Measurements from ENCODE around the gene BRD9. TPM values are rescaled to one million over a fixed set of nuclear protein-coding genes. Genes with fewer than 3 reads are reported as not detected.
"Not testable (repeated sequence)": the region's sequence is repeated elsewhere in the genome, so short reads cannot be mapped to it uniquely, and the experiment has no call there.

BRD9 gene
- total RNA-seq, 2 donors from 2014 or later: 26.8 to 39.3 TPM

DNA sequence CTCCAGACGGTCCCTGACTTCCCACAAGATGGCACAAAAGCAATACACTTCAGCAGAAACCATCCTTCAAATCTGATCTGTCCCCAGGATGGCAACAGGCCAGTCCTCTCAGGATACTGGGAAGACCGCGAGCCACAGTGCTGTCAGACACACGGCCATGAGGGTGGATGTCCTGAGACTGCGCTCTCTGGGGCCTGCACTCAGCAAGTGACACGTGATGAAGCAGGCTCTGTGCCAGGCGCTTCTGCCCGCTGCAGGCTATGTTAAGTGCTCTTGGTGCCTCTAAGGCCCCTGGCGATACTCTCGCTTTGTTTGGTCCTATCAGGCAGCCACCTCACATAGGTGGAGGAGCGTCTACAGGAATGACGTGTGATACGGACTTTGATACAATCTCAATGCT is 7.1 kb downstream of the BRD9 start:
- DNase-seq (peak; percentile 77), ATAC-seq (peak; percentile 89 to 95)
- intact Hi-C loops (cut with DNase I): no loop called here

DNA sequence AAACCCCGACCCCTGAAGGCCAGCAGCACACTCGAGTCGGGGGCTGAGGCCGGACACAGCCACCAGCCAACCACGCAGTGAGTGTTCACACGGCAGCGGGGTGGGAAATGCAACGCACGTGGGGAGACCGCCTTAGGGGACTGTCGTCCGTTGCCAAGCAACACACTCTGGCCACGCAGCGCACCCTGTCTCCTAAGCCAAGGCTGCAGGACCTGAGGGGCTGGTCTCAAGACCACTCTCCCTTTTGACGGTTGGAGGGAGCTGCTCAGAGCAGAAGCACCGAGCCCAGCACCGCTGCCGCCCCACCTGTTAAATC is 7.5 kb downstream of the BRD9 start:
- ATAC-seq (no peak), DNase-seq (no peak)
- intact Hi-C loops (cut with DNase I): no loop called here

DNA sequence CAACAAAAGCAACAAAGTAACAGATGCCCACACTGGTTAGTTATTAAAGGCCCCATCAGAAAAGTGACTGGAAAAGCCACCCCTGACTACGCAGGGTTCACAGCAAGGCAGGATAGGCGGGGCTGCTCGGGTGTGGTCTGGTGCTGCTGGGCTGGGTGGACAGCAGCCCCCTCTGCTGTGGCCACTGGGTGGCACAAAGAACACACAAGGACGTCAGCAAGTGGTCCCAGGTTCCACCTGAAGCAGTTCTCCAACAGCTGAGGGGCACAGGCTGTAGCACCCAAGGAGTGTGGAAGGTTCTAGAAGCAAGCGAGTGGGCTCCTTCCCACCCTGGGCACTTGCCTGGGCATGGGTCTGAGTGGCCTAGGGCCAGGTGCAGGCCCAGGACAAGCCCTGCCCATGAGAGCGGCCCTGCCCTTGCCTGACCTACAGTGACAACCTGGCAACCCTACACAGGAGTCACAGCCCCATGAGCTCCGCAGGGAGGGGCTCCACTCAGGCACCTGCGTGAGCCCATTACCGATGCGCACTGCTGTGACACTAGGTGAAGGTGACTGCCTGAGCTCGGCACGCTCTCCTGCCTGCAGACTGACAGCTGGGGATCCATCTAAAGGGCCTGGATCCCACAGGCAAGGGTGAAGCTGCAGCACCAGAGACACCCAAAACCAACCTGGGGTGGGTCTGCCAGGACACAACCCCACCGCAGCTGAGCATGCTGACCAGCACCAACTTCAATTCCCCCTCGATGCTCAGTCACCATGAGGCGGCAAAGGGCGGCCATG is 8.1 kb downstream of the BRD9 start:
- intact Hi-C loops (cut with DNase I): no loop called here
- ATAC-seq (no peak), DNase-seq (no peak)

DNA sequence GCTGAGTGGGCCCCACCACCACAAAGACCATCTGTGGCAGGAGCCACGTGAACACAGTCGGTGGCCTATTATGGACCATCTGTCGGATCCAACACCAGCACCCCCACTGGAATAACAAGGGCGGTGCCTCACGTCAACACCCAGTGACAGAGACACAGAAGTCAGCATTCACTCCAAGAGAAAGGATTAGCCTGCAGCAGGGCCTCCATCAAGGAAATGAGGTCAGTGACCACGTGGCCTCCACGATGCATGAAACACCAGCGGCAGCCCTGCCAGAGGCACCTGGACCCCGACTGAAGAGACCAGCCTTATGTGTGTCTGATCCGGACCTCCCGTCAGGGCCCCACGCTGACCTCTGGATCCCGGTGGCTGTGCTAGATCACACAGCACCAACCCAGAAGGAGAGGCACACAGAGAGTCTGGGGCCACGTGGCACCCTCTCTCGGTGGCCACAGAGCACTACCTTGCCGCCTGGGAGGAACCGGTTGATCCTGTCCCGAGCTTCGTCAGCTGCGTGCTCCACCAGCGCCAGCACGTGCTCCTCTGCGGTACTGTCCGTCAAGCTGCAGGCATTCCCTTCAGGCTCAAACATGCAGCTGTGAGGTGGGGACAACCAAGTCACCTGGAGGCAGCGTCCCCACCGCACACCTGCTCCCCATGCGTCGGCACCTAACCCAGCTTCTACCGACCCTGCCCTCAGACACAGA is 9.0 kb downstream of the BRD9 start:
- DNase-seq (no peak), ATAC-seq (no peak)
- intact Hi-C loops (cut with DNase I): no loop called here

DNA sequence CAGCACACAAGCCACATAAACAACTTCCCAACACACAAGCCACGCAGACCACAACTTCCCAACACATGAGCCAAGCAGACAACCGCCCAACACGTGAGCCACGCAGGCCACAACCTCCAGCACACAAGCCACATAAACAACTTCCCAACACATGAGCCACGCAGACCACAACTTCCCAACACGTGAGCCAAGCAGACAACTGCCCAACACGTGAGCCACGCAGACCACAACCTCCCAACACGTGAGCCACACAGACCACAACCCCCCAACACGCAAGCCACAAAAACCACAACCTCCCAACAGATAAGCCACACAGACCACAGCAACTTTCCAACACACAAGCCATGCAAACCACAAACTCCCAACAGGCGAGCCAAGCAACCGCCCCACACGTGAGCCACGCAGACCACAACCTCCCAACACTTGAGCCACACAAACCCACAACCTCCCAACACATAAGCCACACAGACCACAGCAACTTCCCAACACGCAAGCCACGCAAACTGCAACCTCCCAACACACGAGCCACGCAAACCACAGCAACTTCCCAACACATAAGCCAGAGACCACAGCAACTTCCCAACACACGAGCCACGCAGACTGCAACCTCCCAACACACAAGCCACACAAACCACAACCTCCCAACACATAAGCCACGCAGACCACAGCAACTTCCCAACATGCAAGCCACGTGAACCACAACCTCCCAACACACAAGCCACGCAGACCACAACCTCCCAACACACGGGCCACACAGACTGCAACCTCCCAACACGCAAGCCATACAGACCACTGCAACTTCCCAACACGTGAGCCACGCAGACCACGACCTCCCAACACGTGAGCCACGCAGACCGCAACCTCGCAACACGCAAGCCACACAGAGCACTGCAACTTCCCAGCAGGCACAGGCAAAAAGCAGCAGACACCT is 10.1 kb downstream of the BRD9 start:
- no peak for DNase-seq
- intact Hi-C loops (cut with DNase I): no loop called here

DNA sequence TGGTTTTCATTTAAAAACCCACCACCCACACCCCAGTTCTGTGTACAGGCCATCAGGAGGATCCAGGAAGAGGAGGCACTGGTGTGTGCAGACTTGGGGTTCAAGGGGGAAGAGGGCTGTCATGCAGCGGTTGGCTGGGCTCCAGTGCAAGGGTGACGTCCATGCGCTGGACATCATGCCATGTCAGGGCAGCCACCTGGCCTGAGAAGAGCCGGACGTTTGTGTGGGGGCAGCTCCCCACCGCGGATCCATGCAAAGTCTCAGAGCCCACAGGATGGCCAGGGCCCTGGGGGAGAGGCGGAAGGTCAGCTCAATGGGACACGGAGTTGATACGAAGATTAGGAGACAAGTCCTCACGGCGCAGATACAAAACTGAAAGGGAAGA is 11.1 kb downstream of the BRD9 start:
- intact Hi-C loops (cut with DNase I): no loop called here
- no peak for ATAC-seq
- no peak for DNase-seq

More for the DNA sequence above, 10.1 kb downstream of the BRD9 start:
- no peak for ATAC-seq

DNA sequence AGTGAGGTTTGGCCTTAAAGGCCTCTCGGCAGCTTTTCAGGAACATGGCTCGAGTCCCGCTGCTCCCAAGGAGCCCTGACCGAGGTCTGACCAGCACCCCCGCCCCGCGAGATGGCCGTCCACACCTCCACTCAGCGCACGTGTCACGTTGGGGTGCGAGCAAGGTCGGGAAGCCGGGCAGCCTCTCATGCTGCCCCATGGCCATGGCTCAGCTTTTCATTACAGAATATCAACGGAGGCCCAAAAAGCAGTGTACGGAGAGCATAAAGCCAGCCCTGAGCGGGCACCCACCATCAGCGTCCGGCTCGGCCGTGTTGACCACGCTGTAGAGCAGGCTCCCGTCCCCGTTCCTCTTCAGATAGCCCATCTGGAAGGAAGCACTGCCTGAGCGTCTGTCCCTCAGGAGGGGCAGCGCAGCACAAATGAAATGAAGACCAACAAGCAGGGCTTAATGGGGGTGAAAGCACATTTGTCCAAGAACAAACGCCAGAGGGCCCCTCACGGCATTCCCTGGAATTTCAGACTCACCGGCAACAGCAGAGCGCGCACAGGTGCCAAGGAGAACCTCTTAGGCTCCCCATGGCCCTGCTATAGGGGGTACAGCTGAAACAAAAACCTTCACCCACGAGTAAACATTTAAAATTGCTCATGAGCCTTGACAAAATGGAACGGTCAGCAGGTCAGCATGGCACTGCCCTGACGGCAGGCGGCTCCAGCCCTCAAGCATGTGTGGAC is 11.6 kb downstream of the BRD9 start:
- DNase-seq (no peak), ATAC-seq (no peak)
- intact Hi-C loops (cut with DNase I): no loop called here

DNA sequence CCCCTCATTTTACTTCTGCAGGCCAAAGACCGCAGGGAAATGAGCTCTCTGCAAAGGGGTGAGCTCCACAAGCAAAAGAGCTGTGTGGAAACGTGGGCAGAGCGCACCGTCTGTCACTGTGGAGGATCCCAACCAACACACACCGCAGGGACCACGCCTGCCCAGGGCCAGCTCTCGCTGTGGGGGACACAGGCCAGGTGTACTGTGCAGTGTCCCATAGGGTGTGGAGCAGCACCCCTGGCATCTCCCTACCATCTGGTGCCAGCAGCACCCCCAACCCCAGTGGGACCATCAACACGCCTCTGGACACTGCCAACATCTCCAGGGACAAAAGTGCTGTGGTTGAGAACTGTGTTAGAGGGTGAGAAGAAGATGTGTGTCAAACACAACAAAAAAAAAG is 13.9 kb downstream of the BRD9 start:
- DNase-seq; intact Hi-C loops (cut with DNase I): not testable (repeated sequence)
- ATAC-seq: peak in 1 of 2 donors; percentile 11

DNA sequence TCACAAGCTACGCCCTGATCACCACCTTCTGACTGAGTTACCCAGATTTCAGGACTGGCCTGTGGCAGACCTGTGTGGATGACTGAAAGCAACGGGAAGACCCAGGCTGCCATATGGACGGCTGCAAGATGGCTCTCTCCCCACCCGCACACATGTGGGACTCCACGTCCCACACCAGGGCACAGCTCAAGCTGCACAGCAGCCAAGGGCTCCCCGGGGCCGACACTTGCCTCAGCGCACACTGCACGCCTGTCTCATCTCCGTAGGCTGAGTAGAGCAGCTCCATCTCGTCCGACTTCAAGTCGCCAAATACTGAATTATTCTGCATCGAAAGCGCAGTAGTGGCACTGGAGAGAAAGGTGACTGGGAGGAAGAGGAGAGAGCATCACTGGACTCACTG is 14.5 kb downstream of the BRD9 start:
- ATAC-seq: no peak
- intact Hi-C loops (cut with DNase I): no loop called here
- DNase-seq: no peak

DNA sequence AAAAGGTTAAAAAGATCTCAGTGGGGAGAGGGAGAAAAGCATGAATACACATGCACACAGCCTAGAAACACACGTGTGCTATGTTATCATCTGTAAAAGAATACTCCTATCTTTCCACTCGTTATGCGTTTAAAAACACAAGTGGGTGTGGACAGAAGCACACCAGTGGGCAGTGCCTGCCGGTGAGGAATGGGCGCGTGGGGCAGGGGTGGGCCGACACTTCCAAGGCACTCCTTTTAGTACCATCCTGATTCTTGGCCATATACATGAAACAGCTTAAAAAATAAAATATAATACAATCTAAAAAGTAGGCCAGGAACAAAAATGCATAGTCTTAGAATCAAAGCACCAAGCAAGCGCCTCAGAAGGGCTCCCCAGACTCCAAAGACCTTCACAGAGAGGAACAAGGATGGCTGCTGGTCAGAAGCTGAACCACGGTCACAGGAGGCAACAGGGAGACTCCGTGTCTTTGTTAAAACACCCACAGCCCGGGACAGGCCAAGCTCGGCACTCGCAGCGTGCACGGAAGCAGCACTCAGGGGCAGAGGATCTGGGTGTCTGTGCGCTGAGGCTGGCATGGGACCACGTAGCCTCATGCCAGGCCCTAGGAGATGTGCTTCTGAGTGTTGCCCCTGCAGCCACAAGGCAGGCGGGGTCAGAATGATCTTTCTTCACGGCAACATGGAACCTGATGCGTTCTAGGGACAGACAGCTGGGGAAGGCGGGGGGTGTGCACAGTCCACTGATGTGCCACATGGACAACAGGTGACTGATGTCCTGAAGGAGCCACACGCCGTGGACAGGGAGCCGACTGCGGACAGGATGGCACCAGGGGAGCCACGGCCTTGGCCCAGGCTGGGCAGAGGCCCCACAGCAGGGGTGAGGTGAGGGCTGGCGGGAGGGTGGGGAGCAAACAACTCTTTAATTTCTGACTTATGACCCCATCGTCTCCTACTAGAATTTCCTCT is 15.9 kb downstream of the BRD9 start:
- ATAC-seq (no peak), DNase-seq (no peak)
- intact Hi-C loops (cut with DNase I): no loop called here

DNA sequence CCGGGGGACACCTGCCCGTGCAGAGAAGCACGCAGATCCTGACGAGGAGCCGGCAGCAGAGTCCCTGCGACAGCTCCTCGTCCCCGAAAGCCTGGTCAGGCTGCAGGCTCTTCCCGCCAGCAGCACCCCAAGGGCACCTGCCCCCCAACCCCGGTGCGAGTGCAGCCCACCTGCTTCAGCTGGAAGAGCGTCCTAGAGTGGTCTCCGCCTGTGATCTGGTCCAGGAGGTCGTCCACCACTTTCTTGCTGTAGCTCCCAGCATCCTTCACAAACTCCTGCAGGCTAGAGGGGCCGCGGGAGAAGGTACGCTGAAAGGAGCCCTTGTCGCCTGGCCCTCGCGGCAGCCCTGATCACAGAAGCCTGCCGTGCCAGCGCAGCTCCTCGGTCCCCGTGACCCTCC is 16.7 kb downstream of the BRD9 start:
- DNase-seq (no peak), ATAC-seq (no peak)
- intact Hi-C loops (cut with DNase I): no loop called here

DNA sequence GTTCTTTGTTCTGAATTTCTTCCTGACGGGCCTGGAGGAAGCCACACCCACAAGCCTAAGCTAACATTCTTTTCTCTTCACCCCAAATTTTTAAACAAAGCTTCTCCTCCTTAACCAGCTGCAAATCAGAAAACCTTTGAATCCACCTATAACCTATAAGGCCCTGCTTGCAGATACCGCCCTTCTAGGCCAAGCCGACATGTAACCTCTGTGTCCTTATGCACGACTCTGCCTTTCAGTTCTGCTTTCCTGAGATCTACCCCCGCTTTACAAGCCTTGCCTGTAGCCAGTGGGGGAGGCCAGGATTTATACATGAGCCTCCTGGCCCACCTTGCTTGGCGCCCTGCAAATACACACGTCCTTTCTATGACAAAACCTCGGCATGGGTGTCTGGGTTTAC is 19.3 kb downstream of the BRD9 start:
- intact Hi-C loops (cut with DNase I): no loop called here
- no peak for DNase-seq
- ATAC-seq: no peak

DNA sequence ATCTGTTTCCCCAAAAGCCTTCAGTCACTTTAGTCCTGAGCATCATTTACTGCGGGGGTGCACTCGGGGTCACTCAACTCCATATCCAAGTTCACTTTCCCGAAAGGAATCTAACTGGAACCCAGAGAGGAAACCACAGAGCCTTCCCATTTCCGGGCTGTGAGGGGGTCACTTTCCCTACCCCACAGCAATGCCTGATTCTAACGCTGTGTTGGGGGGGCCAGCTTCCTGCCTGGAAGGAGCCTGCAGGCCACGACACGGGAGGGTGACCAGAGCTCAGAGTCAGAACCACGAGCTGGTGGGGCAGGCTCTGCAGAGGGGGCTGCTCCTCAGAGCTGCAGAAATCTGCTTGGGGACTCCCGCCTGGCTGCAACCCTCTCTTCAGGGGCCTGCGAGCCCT is 20.3 kb downstream of the BRD9 start:
- DNase-seq (no peak), ATAC-seq (peak in 1 of 2 donors; percentile 15)
- intact Hi-C loops (cut with DNase I): no loop called here

DNA sequence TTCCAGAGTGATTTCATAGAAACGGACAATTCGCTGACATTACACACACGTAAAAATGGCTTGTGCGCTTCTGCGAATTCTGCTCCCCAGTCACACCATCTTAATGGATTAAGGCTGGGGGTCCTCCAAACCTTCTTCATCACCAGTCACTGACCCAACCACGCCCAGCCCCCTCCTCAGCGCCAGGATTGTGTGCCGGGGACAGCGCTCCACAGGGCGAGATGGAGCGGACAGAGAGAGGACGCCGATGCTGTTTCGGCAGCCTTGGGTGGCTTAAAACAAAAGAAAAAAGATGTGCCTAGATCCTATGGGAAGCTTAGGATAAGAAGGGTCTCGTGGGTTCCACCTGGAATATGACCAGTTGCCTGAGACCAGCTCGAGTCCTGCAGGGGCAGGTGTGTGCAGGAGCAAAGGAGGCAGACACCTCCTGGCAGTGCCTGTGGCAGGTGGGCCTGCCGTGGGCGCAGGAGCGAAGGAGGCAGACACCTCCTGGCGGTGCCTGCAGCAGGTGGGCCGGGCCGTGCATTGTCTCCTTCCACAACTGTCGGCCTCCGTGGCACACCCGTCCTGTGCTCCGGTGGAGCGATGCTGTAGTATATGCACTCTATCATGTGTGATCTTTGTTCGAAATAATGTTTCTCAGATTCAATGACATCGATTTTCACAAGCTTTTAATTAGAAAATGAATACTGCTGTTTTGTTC is 20.9 kb downstream of the BRD9 start:
- intact Hi-C loops (cut with DNase I): no loop called here
- ATAC-seq (no peak), DNase-seq (no peak)

DNA sequence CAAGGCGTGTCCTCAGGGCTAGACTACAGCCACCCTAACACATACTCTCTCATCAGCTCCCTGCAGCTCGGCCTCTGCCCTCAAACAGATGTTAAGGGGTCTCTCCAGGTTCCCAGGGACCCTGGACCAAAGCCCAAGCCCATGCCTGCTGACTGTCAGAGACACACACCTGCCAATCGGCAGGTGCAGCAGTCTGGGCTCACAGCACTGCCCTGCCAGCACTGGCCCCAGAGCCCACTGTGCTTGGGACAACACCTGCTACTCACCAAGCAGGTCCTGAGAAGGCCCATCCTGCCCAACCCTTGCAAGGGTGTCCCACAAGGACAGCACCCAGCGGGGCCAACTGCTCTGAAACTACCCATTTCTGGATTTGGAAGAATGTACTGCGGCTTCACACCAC is 21.6 kb downstream of the BRD9 start:
- DNase-seq: no peak
- no peak for ATAC-seq
- intact Hi-C loops (cut with DNase I): no loop called here

DNA sequence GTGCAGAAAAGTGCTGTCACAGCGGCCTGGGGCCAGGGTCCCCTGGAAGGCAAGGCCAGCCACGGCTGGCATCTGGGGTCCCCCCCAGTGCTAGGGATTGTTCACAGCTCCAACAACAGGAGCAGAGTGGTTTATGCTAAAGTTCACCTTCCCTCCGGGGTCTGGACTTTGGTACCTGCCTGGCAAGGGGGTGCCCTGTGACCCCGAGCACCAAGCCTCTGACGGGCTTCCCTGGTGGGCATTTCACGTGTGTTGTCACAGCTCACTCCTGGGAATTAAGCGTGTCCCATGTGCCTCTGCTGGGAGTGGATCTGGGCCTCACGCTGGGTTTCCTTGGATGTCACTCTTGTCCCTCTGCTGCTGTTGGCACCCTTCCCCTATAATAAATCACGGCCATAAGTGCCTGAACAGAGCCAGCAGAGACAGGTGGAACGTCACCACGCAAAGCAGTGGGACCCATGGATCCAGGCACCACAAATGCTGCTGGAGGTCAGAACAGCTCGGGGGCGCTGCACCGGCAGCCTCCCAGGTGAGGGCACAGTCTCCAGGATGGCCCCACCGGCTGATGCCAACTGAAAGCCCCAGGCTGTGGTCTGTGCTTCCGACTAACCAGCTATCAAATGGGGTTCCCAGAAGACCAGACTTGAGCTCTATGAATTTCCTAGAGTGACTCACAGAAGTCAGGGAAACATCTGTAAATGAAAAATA is 24.0 kb downstream of the BRD9 start:
- ATAC-seq (no peak), DNase-seq (no peak)
- intact Hi-C loops (cut with DNase I): no loop called here

DNA sequence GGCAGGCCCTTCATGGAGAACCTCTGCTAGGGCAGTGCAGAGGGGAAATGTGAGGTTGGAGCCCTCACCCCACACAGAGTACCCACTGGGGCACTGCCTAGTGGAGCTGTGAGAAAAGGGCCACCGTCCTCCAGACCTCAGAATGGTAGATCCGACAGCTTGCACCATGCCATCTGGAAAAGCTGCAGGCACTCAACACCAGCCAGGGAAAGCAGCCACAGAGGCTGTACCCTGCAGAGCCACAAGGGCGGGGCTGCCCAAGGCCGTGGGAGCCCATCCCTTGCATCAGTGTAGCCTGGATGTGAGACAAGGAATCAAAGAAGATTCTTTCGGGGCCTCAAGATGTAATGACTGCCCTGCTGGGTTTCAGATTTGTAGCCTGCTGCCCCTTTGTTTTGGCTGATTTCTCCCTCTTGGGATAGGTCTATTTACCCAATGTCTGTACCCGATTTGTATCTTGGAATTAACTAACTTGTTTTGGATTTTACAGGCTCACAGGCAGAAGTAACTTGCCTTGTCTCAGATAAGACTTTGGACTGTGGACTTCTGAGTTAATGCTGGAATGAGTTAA is 25.2 kb downstream of the BRD9 start:
- intact Hi-C loops (cut with DNase I): no loop called here
- no peak for ATAC-seq
- DNase-seq: peak; percentile 12
